Activated CD8-positive, alpha-beta T cell treated with anti-CD3 and anti-CD28 coated beads for 36 hours (primary cell): ENCODE results near the gene OPCML. TPM values are rescaled to one million over a fixed set of nuclear protein-coding genes. Genes with fewer than 3 reads are reported as not detected.

ENCODE experiments used
- ATAC-seq: fragments of 200-7000 bp; cut with Tn5 transposase; one replicate; pipeline ENCODE4 v1.10.0; 2021; ENCODE audit warnings: mild to moderate bottlenecking, moderate library complexity
- CTCF ChIA-PET: fragments of 350-600 bp; sonication (Branson Sonifier 250); formaldehyde crosslinking; loops from one replicate; lab custom pipeline; 2021; ENCODE audit warnings: antibody characterized with exemption; lab: Charles Lee
- POLR2A ChIA-PET: fragments of 350-600 bp; sonication (Branson Sonifier 250); formaldehyde crosslinking; loops from one replicate; lab custom pipeline; 2021; ENCODE audit warnings: antibody characterized with exemption; lab: Charles Lee
- DNase-seq: peaks from one replicate; pipeline ENCODE4 v3.0.0-alpha.2; 2020
- H3K27ac Mint-ChIP-seq: one replicate; pipeline ENCODE4 v1.8.0; 2021; ENCODE audit warnings: mild to moderate bottlenecking, mixed read lengths
- H3K27me3 Mint-ChIP-seq: one replicate; pipeline ENCODE4 v1.8.0; 2021; ENCODE audit warnings: mixed read lengths
- H3K36me3 Mint-ChIP-seq: one replicate; pipeline ENCODE4 v1.8.0; 2021; ENCODE audit warnings: low read depth, mixed read lengths
- H3K4me1 Mint-ChIP-seq: one replicate; pipeline ENCODE4 v1.8.0; 2021; ENCODE audit warnings: low read depth, mixed read lengths
- H3K4me3 Mint-ChIP-seq: one replicate; pipeline ENCODE4 v1.8.0; 2021; ENCODE audit warnings: mild to moderate bottlenecking, moderate library complexity, mixed read lengths
- H3K9me3 Mint-ChIP-seq: one replicate; pipeline ENCODE4 v1.8.0; 2021; ENCODE audit warnings: mixed read lengths
- CTCF ChIP-seq: fragments of 200-600 bp; IDR thresholded peaks from one replicate; pipeline ENCODE4 v1.8.0; 2022; ENCODE audit warnings: antibody characterized with exemption, mild to moderate bottlenecking
- intact Hi-C: fragments of 100-400 bp; cut with micrococcal nuclease; formaldehyde crosslinking; loops from one replicate; pipeline ENCODE4 v1.10.0; 2022
- total RNA-seq, 2 experiments: library from RNA; stranded (reverse); gene quantifications; one replicate each; pipeline ENCODE4 v1.2.3, GENCODE V29; 2021

OPCML gene
- total RNA-seq, 2 experiments from 2014 or later = not detected

- H3K4me3 Mint-ChIP-seq = no peak overlapping the region
- POLR2A ChIA-PET = no interaction called here
- ATAC-seq = no peak
- no peak for DNase-seq
- intact Hi-C loops = no loop called here
- CTCF ChIA-PET = no interaction called here
- TF ChIP-seq CTCF = no peak
- H3K27ac Mint-ChIP-seq = no peak overlapping the region
- no peaks in the 10 kb centered on the region for H3K36me3 Mint-ChIP-seq
- no peaks in the 10 kb centered on the region for H3K27me3 Mint-ChIP-seq
- no peaks in the 10 kb centered on the region for H3K9me3 Mint-ChIP-seq
- no peaks in the 10 kb centered on the region for H3K4me1 Mint-ChIP-seq
Observed at GRCh38 chr11:133386852-133387251, 145.4 kb downstream of the OPCML start.

GRCh38 chr11:133386262-133386661 lies 146.0 kb downstream of the OPCML start:
- POLR2A ChIA-PET = no interaction called here
- Mint-ChIP-seq H3K27me3 (no peaks in the 10 kb centered on the region), H3K36me3 (no peaks in the 10 kb centered on the region), H3K4me1 (no peaks in the 10 kb centered on the region), H3K4me3 (no peak overlapping the region), H3K9me3 (no peaks in the 10 kb centered on the region), H3K27ac (no peak overlapping the region)
- DNase-seq = no peak
- TF ChIP-seq CTCF = no peak
- no peak for ATAC-seq
- CTCF ChIA-PET = no interaction called here
- intact Hi-C loops = no loop called here

- ATAC-seq = no peak
- no peak for TF ChIP-seq CTCF
- H3K4me3 Mint-ChIP-seq = no peak overlapping the region
- H3K27me3 Mint-ChIP-seq = no peaks in the 10 kb centered on the region
- no peaks in the 10 kb centered on the region for H3K36me3 Mint-ChIP-seq
- H3K9me3 Mint-ChIP-seq = no peaks in the 10 kb centered on the region
- DNase-seq = no peak
- POLR2A ChIA-PET = no interaction called here
- intact Hi-C loops = no loop called here
- CTCF ChIA-PET = no interaction called here
- no peaks in the 10 kb centered on the region for H3K4me1 Mint-ChIP-seq
- H3K27ac Mint-ChIP-seq = no peak overlapping the region
Observed at GRCh38 chr11:133385781-133386180, 146.5 kb downstream of the OPCML start.

- no peak for TF ChIP-seq CTCF
- no peaks in the 10 kb centered on the region for H3K27me3 Mint-ChIP-seq
- CTCF ChIA-PET = no interaction called here
- H3K36me3 Mint-ChIP-seq = no peaks in the 10 kb centered on the region
- ATAC-seq (no peak), DNase-seq (no peak)
- intact Hi-C loops = no loop called here
- no peak overlapping the region for H3K27ac Mint-ChIP-seq
- H3K9me3 Mint-ChIP-seq = no peaks in the 10 kb centered on the region
- no peak overlapping the region for H3K4me3 Mint-ChIP-seq
- H3K4me1 Mint-ChIP-seq = no peaks in the 10 kb centered on the region
- POLR2A ChIA-PET = no interaction called here
Observed at GRCh38 chr11:133384731-133385130, 147.6 kb downstream of the OPCML start.

GRCh38 chr11:133383689-133384088 lies 148.6 kb downstream of the OPCML start:
- intact Hi-C loops = no loop called here
- no peak for ATAC-seq
- peaks cover 1% of the 10 kb centered on the region for H3K27me3 Mint-ChIP-seq
- CTCF ChIA-PET = no interaction called here
- no peaks in the 10 kb centered on the region for H3K9me3 Mint-ChIP-seq
- no peak for DNase-seq
- no peaks in the 10 kb centered on the region for H3K4me1 Mint-ChIP-seq
- no peaks in the 10 kb centered on the region for H3K36me3 Mint-ChIP-seq
- H3K27ac Mint-ChIP-seq = no peak overlapping the region
- POLR2A ChIA-PET = no interaction called here
- TF ChIP-seq CTCF = no peak
- no peak overlapping the region for H3K4me3 Mint-ChIP-seq
